ENCODE measurements around the gene FOXA3. TPM values are rescaled to one million over a fixed set of nuclear protein-coding genes. Genes with fewer than 3 reads are reported as not detected.
"Not testable (repeated sequence)": the region's sequence is repeated elsewhere in the genome, so short reads cannot be mapped to it uniquely, and the experiment has no call there.

Gene FOXA3
- polyA plus RNA-seq, 3 donors, result 3.6 to 32.1 TPM; not detected in 1

DNA sequence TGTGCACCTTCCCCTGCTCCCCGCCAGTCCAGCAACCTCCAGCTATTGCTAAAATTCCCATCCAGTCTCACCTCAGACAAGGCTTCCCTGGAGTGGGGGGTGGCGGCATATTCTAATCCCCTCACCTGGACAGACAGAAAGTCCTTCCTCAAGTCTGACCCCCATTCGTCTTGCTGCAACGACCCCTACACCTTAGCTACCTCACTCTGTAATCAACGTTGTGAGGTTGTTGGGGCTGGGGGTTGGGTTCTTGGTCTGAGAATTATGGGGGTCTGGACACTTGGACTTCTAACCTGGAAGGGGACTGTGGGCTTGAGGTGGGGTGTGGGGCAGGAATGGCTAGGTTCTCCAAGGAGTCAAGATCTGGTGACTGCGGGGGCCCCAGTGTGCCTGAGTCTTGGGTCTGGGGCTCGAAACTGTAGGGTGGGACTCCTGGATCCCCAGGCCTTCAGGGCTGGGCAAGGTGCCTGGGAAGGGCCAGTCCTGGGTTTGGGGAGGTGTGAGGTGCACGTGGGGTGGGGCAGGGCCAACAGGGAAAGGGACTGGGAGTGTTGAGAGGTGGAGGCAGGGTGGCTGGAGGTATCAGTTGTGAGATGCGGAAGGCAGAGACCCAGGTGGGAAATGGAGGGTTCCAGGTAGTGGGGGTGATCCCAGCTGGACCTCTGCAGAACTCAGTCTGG lies 1.3 kb downstream of the FOXA3 start:
- no peak overlapping the region for H3K27ac ChIP-seq (ENCODE audit: low read depth, low read length)
- WGBS, 3 donors, result 45 to 73% (median 72%) methylated on average over 9 of the region's 9 CpGs

DNA sequence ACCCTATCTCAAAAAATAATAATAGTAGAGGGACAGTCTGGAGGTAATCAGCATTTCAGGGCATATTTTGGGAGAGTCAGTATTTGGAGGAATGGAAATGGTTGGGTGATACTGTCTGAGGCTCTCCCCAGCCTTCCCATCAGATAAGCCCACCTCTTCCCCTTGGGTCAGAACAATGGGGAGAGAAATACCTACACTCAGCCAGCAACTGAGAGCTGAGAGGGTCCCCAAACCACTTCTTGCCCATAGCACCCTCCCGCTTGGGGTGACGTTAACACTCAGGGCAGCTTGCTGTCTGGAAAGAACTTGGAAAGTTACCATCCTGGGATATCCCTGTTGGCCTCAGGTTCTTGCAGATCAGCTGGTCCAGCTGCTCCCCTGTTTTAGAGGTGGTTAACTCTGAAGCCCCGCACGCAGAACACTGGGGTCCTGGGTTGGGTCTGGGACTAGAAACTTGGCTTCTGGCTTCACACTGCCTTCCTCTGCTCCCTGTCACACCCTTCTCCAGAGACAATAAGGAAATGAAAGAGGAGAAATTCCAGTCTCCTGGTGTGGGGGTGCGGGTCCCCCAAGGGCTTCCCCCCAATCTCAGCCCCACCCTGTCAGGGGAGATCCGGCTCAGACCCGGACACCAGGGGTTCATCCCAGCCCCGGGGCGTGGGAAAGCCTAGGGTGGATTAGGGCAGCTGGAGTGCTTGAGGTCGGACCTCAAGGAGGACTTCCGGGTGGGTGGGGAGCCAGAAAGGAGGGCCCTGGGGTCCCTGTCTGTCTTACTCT lies 2.5 kb downstream of the FOXA3 start:
- H3K27ac ChIP-seq (ENCODE audit: low read depth, low read length), result no peak overlapping the region
- WGBS, 3 donors, result 37 to 73% (median 63%) methylated on average over 11 of the region's 11 CpGs

DNA sequence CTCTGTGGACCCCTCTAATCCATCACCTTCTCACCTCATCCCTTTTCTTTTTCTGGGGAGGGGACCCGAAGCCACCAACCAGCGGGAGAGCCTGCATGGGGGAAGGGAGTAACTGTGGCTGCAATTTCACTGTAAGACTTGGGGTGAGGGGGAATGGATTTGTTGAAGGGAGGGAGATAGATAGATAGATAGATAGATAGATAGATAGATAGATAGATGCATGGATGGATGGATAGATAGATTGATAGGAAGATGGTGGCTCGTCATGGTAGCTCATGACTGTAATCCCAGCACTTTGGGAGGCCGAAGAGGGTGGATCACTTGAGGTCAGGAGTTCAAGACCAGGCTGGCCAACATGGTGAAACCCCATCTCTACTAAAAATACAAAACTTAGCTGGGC lies 3.1 kb downstream of the FOXA3 start:
- WGBS, 3 donors, result 54 to 79% (median 70%) methylated on average over 4 of the region's 4 CpGs
- H3K27ac ChIP-seq (ENCODE audit: low read depth, low read length), result not testable (repeated sequence)

DNA sequence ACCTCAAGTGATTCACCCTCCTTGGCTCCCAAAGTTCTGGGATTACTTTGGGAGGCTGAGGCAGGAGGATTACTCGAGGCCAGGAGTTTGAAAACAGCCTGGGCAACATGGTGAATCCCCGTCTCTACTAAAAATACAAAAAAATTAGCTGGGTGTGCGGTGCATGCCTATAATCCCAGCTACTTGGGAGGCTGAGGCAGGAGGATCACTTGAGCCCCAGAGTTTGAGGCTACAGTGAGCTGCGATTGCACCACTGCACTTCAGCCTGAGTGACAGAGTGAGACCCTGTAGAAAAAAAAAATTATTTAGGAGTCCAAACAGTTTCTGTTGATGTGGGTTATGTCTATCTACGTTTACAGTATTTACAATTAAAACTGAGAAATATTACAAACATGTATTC lies 6.7 kb downstream of the FOXA3 start:
- no peak overlapping the region for H3K27ac ChIP-seq (ENCODE audit: low read depth, low read length)
- 83 to 85% (median 85%) methylated on average over 5 of the region's 5 CpGs for WGBS, 3 donors

DNA sequence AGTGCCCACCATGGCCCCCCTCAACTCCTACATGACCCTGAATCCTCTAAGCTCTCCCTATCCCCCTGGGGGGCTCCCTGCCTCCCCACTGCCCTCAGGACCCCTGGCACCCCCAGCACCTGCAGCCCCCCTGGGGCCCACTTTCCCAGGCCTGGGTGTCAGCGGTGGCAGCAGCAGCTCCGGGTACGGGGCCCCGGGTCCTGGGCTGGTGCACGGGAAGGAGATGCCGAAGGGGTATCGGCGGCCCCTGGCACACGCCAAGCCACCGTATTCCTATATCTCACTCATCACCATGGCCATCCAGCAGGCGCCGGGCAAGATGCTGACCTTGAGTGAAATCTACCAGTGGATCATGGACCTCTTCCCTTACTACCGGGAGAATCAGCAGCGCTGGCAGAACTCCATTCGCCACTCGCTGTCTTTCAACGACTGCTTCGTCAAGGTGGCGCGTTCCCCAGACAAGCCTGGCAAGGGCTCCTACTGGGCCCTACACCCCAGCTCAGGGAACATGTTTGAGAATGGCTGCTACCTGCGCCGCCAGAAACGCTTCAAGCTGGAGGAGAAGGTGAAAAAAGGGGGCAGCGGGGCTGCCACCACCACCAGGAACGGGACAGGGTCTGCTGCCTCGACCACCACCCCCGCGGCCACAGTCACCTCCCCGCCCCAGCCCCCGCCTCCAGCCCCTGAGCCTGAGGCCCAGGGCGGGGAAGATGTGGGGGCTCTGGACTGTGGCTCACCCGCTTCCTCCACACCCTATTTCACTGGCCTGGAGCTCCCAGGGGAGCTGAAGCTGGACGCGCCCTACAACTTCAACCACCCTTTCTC lies 8.2 kb downstream of the FOXA3 start:
- 84 to 96% (median 94%) methylated on average over 34 of the region's 34 CpGs for WGBS, 3 donors
- H3K27ac ChIP-seq (ENCODE audit: low read depth, low read length), result no peak overlapping the region

DNA sequence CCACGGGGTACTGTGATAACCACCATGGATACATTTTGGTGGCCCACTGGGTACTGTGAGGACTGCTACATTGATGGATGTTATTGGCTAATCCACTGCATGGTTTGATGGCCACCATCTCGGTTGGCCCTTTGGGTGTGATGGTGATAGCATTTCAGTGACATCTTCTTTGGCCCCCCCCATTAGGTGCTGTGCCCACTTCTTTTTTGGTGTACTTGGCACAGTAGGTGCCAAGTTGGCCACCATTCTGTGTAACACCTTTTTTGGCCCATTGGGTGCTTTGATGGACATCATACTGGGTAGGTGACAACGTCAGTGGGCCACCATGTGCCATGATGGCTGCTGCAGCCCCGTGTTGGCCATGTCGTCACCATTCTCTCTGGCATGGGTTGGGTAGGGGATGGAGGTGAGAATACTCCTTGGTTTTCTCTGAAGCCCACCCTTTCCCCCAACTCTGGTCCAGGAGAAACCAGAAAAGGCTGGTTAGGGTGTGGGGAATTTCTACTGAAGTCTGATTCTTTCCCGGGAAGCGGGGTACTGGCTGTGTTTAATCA lies 9.2 kb downstream of the FOXA3 start:
- WGBS, 3 donors, result 64 to 94% (median 90%) methylated on average over 7 of the region's 7 CpGs
- H3K27ac ChIP-seq (ENCODE audit: low read depth, low read length), result no peak overlapping the region

DNA sequence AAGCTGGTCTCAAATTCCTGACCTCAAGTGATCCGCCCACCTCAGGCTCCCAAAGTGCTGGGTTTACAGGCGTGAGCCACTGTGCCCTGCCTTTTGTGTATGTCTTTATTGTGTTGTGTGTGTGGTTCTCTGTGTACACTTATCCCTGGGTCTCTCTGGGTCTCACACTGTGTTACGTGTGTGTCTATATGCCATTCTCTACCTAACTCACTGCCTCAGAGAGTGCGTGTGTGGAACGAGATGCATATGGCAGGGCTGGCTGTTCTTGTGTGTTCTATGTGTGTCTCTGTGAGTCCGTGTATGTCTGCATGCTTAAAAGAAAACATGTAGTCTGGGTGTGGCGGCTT lies 10.5 kb downstream of the FOXA3 start:
- 81 to 92% (median 90%) methylated on average over 7 of the region's 7 CpGs for WGBS, 3 donors
- no peak overlapping the region for H3K27ac ChIP-seq (ENCODE audit: low read depth, low read length)

DNA sequence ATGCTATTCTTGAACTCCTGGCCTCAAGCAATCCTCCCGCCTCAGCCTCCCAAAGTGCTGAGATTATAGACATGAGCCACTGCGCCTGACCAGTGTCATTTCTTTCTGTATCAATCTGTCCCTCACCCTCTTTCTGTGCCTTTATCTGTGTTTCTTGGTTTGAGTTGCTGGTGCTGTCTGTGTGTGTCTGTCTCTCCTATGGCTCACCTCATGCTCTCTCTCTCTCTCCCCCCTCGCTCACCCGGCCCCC lies 12.0 kb downstream of the FOXA3 start:
- H3K27ac ChIP-seq (ENCODE audit: low read depth, low read length), result no peak overlapping the region
- 45 to 49% (median 46%) methylated on average over 4 of the region's 4 CpGs for WGBS, 3 donors

DNA sequence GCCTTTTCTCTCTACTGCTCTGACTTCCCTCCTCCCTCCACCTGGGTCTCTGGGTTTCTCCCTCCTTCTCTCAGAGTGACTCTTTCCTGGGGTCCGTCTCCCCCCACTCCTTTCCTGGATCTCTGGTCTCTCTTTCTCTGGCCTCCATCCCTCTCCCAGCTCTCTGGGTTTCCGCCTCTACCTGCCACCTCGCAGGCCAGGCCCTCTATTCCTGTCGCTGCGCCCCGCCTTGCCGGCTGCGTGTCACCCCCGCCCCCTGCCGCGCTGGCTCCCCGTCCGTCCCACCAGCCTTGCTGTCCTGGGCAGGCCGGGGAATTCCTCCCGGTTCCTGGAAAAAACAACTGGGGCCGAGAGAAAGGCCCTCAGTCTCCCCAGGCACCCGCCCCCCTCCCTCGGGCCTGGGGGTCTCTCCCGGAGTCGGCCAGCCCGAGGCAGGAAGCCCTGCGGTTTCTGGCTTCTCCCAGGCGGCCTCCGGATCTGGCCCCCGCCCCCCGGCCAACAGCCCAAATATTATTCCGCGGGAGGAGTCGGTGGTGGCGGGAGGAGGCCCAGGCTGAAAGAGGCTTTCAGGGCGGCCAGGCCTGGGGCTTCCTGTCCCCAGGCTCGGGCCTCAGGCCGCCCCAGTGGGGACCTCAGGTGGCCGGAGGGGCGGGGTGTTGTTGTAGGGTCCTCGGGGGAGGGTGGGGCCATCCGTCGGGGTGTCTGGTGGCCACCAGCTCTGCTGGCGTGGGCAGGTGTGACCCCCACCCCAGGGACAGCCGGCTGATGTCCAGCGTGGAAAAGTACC lies 12.5 kb downstream of the FOXA3 start:
- H3K27ac ChIP-seq (ENCODE audit: low read depth, low read length), result no peak overlapping the region
- WGBS, 3 donors, result 6 to 7% (median 6%) methylated on average over 31 to 41 of the region's 41 CpGs

DNA sequence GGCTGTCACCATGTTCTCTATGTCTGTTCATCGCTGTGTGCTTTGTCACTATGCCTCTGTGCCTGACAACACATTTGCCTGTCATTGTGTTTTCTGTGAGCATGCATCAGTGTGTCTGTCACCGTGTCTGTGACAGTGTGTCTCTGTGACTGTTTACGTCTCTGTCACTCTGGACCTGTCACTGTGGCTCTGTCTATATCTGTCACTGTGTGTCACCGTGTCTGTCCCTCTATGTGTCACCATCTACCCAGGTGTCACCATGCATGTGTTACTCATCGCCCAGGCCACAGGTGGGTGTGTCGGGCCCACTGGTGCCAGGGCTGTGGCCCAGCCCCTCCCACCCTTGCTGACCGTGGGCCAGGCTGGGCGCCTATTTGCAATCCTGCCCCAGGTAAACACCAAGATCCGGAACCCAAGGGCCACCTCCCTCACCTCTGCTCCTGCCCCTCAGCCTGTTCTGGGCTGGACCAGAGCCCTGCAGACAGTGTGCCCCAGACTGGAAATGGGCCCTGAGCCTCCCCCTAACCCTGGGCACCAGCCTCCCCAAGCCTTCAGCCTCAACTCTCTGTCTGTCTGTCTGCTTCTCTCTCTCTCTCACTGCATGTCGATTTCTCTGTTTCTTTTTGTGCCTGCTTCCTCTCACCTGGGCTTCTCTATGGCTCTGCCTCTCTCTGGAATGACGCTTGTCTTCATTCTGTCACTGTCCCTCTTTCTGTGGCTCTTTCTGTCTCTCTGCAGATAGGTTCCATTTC lies 14.1 kb downstream of the FOXA3 start:
- WGBS, 3 donors, result 35 to 78% (median 78%) methylated on average over 10 to 11 of the region's 11 CpGs
- no peak overlapping the region for H3K27ac ChIP-seq (ENCODE audit: low read depth, low read length)

DNA sequence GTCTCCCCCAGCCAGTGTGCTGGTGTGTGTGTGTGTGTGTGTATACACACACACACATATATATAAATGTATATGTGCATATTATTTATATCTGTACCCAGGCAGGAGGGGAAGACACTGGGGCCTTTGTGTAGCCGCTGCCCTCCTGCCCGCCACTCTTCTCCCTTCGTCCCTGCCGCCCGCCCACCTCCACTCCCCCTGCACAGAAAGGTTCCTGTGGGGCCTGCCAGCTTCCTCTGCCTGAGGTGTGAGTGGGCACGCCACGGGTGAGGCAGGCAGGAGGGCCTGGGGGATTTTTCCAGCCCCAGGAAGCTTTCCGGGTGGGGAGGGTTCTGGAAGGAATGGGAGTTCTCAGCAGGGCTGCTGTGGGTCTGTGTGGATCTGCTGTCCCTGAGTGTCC lies 14.9 kb downstream of the FOXA3 start:
- WGBS, 3 donors, result 14 to 69% (median 58%) methylated on average over 3 to 8 of the region's 8 CpGs
- H3K27ac ChIP-seq (ENCODE audit: low read depth, low read length), result no peak overlapping the region

DNA sequence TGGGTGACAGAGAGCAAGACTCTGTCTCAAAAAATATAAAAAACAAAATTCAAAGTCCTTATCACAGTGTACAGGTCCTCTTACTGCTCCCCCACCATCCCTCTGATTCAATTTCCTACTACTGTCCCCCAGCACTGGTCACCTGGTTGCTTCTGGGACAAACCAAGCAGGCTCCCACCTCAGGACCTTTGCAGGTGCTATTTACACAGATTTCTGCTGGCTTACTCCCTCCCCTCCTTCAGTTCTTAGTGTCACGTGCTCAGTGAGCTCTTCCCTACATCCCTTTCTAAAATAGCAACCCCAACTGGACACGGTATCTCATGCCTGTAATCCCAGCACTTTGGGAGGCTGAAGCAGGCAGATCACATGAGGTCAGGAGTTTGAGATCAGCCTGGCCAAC lies 15.8 kb downstream of the FOXA3 start:
- 53 to 86% (median 71%) methylated on average over 2 of the region's 2 CpGs for WGBS, 3 donors
- no peak overlapping the region for H3K27ac ChIP-seq (ENCODE audit: low read depth, low read length)

DNA sequence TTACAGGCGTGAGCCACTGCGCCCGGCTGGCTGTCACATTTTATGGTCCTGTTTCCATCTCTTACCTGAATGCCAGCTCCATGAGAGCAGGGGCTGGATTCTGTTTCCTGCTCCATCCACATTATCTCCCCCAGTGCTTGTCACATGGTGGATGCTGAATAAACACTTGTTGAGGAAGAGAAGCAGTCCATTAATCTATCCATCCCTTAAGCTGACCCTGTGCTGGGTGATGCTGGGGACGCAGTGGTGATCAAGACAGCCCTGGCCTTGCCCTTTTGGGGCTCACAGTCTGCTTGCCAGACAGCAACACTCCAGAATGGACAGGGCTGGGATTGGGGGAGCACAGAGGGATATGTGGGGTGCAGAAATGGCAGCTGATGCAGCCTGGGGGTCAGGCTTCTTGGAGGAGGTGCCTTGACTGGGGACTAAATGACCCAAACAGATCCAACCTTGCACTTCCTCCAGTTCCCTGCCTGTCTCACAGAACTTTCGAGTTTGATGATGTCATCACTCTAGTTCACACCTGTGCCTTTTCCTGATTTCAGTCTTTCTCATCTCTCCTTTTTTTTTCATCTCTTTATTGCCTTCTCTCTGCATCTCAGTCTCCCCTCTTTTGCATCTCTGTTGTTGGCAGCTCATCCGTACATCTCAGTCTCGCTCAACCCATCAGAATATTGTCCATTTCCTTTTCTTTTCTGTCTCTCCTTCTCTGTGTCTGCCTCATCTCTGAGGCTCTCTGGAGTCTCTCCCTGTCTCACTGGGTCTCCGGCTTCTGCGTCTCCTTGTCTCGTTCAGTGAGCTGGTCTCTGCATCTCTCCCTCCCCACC lies 17.2 kb downstream of the FOXA3 start:
- 39 to 81% (median 79%) methylated on average over 10 of the region's 10 CpGs for WGBS, 3 donors
- no peak overlapping the region for H3K27ac ChIP-seq (ENCODE audit: low read depth, low read length)

DNA sequence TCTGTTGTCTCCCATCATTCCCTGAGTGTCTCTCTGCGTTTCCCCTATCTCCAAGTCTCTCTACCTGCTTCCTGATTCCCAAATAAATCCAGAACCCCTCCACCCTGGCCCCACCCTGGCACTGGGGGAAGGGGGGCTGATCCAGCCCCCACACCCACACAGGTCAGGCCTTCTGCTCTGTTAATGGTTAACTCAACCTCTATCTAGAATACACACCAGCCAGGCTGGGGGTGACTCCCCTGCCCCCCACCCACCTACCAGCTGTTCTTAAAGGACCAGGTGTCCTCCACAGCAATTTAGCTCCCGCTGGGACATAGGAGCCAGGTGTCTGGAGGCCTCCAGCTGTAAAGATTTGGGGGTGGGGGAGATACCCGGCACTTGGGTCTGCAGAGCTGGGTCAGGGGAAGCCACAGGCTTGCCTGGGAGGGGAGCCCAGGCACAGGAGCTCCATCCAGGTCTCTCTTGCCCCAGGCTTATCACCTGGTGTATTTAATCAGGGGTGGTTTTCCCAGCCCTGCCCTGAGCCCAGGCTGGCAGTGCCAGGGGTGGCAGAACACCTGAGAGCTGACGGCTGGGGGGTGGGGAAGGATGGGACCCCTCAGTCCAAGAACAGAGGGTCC lies 17.9 kb downstream of the FOXA3 start:
- no peak overlapping the region for H3K27ac ChIP-seq (ENCODE audit: low read depth, low read length)
- 12 to 82% (median 74%) methylated on average over 4 of the region's 4 CpGs for WGBS, 3 donors

DNA sequence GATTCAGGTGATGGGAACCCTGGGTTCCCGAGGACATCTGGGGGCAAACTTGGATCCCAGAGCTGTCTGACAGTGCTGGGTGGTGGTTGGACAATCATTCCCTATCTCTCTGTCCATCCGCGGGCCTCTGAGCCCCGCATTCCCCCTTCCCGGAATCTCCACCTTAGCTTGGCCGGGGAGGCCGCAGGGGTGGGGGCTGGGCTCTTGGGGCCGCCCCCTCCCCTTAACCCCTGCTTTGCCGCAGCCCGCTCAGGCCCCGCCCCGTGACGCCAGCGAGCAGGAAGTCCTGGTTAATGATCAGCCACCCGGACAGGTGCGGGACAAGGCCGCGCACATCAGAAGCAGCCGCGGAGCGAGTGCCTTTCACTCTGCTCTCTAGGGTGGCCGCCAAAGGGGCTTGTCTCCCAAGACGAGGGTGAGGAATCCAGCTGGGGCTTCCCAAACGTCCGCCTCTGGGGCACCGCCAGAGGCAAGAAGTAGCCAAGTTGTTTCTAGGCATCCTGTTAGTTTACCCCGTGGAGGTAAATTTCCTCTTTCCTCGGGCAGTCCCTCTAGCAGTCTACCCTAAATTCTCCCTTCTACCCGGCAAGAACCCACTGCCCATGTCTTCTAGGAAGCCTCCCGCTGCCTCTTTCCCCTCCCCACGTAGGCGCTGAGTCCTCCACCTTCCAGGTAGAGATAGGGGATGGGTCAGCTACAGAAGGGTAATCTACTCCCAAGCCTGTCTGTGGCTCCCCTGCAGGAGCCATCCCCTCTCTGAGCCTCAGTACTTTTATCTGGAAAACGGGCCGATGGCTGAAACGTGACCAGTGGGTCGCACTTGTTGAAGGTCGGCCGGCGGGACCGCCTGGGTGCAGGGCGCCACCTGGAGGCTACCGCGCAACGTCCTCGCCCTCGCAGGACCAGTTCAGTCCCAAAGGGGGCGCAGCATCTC lies 18.8 kb downstream of the FOXA3 start:
- no peak overlapping the region for H3K27ac ChIP-seq (ENCODE audit: low read depth, low read length)
- 8 to 30% (median 19%) methylated on average over 44 to 47 of the region's 47 CpGs for WGBS, 3 donors

DNA sequence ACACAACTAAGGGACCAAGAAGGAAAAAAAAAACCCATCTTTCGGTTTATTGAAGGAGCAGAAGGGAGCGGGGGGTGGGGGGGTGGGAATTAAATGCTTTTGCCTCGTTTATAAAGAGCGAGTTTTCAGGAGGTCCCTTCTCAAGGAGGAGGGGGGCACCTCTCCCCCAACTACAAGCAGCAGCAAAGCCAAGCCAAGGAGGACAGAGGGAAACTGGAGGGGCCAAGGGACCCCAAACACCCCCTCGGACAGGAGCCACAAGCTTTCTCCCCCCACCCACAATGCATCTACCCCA lies 19.4 kb downstream of the FOXA3 start:
- H3K27ac ChIP-seq (ENCODE audit: low read depth, low read length), result no peak overlapping the region
- 13 to 33% (median 29%) methylated on average over 5 of the region's 5 CpGs for WGBS, 3 donors
